NCI-H1105 (cell line): ENCODE data around the gene TBC1D14.
A peak's percentile ranks its signal among the peaks of the same experiment; 100 is the strongest.

Experiments used
- DNase-seq: peaks from one replicate; lab custom pipeline; 2025; lab: John Stamatoyannopoulos, UW

Gene TBC1D14

DNA sequence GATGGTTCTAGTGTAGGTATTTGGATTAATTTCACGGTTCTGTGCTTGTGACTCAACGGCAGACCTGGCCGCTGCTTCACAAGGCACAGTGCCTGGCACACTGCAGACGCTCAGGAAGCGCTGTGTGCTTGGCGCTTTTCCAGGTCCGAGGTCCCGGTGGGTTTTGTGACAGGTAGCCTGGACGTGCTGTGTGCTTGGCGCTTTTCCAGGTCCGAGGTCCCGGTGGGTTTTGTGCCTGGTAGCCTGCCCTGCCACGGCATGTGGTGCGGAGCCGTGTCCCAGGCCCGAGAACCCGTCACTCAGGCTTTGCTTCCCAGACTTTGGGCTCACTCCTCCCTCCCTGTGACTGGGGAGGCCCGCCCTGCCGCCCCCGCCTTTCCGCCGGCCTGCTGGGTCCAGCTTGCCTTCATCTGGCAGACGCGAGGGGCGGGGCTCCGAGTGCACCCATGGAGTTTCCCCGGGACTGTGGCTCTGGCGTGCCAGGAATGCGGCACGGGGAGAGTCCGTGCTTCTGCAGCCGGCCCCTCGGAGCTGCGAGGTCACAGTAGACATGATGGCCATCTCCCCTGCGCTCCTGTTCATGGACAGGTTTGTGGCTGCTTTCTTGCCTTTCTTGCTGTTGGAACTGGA lies 44.2 kb downstream of the TBC1D14 start:
- DNase-seq = no peak

DNA sequence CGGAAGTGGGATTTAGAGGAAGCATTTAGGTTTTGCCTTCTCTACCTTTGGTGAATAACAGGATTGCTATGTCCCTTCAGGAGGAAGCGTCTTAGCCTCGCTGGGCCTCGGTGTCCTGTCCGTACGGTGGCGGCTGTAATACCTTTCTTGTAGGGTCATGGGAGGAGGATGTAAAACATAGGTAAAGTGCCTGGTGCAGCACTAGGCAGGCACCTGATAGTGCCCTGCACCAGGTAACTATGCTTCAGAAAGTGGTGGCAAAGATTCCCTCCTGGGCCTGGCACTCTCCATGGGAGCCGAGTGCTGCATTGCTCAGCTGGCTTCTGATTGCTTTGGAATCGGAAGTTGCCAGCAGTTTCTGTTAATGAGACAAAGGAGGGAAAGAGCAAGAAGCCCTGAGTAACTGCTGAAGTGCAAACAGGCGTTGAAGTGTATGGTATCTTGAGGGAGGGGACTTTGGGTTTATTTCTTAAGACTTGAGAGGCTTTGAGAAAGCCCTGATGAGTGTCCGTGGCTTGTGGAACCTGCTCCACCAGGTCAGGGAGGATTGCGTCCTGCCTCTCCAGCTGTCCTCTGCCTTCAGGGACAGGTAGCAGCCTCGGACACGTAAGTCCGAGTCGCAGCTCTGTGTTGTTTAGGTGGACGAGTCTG lies 45.8 kb downstream of the TBC1D14 start:
- DNase-seq = no peak

DNA sequence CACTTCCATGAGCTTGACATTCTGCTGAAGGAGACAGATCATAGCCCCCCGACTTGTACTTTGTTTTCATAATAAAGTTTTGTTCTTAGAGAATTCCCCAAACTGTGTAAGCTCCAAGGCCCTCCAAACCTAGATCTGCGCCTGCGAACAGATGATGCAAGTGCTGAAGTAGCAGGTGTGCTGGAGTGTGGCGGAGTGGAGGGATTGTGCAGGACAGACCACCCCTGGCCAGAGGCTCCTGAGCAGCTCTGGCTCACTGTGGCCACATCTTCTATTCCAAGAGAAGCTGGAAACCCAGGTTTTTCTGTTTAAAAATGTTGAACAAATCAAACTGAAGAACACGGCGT lies 46.4 kb downstream of the TBC1D14 start:
- DNase-seq = no peak

DNA sequence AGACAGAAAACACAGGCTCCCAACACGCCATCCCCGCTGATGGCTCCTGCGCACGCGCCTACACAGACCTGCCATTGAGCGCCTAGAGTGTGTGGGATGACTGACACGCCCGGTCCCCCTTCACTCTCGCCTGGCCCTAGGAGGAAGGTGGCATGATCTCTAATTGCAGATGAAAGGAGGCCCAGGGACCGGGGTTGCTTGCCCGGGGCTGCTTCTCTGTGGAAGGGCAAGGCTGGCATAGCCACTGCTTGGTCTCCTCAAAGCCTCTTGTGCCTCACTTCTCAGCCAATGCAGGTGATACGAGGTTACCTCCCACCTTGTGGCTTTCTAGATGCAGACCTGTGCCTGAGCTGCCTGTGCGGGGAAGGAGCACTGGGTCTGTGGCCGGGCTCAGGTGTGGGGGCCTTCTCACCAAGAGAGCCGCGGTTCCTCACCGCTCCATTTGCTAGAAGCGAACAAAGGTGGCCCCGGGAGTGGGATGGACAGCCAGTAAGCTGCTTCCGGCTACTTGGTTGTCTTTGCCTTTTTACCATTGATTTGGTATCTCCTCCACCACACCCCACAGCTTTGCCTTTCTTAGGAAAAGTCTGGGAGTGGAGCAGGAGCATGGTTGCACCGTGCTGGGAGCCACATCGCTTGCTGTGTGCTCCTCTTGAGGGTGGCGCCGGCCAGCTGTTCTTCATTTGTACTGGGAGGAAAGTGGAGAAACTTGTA lies 47.0 kb downstream of the TBC1D14 start:
- DNase-seq = no peak

DNA sequence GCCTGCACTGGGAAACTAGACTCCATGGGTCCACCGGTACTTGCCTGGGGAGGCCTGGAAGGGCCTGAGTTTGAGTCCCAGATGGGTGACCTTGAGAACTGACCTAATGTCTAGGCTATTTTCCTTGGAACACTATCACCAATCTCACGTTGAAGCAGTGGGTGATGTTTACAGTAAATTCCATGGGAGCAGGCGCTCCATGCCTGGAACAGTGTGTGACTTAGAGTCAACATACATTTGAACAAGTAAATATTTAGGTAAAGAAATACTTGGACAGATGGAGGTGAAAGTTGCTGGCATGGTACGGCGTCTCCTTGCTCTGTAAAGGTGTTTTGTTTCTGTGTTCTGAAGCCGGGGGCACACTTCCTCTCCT lies 47.5 kb downstream of the TBC1D14 start:
- no peak for DNase-seq

DNA sequence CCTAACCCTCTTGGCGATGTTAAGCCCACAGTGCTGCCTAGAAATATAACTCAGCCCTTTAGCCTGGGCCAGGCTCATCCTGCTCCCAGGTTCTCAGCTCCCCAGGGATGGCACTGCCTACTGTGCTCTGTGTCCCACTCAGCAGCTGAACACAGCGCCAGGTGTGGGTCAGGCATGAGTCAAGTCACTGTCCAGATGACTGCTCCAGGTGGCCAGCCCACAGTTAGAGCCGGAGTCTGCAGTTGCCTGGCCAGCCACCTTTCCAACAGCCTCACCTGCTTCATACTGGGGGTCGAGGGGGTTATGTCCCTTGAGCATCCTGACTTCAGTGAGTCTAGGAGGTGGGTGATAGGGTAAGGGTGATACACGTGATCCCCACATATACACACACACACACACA lies 48.4 kb downstream of the TBC1D14 start:
- no peak for DNase-seq

DNA sequence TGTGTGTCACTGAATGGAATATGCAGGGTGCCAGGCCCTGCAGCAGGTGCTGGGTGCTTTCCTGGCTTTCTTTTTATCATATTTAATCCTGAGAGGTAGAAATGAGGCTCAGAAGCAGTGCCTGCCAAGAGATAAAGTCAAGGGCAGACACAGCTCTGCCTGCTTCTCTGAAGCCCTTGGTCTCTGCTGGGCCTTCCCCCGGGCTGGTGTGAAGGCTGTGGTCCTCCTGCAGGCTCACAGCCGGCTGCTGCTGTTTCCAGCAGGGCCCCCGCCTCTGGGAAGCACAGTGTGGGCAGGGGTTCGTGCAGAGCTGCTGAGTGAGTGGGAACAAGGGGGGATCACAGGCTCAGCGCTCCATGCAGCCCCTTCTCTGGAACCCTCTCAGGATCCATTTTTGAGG lies 49.6 kb downstream of the TBC1D14 start:
- no peak for DNase-seq

DNA sequence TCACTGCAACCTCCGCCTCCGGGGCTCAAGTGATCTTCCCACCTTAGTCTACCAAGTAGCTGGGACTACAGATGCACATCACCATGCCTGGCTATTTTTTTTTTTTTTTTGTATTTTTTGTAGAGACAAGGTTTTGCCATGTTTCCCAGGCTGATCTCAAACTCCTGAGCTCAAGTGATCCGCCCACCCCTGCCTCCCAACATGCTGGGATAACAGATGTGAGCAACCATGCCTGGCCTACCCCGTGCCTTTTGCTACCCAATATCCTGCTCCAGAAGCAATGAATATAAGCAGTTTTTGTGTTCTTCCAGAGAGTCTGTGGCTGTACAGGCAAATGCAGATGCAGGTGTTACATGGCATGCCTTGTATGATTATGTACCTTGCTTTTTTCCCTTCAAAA lies 50.5 kb downstream of the TBC1D14 start:
- no peak for DNase-seq

DNA sequence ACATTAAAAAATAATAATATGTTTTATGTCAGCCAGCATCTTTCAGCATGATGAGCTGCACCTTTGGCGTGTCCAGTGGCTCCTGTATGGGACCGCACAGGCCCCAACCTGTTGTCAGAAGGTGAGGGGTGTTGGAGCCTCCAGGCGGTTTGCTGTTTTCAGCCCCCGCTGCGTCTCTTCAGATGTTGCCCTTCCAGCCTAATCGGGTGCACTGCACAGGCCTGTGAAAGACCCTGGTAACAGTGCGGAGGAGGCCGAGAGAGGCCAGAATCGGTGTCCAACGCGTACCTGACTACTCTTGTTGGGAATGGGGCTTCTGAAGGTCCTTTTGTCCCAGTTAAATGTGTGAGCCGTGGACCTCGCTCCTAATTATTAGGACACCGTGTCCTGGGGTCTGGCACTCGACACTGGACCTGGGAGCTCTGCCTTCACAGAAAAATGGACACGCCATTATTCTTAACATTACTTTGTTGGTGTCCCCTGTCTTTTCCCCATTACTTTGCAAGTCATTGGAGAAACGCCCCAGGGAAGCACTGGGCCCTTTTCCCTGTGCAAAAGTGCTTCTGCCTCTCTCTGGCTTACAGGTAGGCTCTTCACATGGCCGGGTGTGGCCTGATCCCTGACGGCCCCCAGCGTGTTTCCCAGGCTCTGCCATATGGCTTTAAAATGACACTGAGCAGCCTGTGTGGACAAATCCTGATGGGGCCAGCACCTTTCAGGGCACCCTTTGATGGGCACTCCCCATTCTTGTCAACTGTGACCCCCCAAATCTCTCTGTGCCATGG lies 51.2 kb downstream of the TBC1D14 start:
- DNase-seq = no peak

DNA sequence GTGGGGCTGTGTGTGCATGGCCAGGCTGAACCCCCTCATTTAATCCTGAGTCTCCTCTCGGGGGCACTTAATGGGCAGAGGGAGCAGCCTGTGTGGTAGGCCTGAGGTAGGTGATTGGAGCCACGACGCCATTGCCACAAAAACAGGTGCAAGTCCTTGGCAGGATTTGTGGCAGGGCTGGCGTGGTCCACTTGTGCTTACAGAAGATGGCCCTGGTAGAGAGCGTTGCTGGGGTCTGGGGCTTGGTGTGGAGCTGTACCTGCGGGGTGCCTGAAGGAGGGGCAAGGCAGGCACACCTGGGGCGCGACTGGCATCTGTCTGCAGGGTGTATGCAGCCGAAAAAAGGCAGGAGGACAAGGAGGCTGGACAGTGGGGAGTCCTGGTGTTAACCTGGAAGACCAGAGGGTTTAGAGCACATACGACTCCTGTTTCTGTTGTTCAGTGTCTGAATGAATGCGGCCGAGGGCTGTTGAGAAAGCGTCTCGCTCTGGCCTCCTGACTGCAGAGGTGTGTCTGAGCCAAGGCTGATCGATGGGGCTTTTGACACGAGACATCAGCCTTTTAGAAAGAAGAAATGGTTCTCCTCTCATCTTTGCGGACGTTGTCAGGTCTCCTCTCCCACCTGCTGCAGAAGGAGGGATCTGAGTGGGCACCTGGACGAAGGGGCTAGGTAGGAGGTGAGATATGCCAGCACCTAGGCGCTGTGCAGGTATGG lies 52.0 kb downstream of the TBC1D14 start:
- no peak for DNase-seq

DNA sequence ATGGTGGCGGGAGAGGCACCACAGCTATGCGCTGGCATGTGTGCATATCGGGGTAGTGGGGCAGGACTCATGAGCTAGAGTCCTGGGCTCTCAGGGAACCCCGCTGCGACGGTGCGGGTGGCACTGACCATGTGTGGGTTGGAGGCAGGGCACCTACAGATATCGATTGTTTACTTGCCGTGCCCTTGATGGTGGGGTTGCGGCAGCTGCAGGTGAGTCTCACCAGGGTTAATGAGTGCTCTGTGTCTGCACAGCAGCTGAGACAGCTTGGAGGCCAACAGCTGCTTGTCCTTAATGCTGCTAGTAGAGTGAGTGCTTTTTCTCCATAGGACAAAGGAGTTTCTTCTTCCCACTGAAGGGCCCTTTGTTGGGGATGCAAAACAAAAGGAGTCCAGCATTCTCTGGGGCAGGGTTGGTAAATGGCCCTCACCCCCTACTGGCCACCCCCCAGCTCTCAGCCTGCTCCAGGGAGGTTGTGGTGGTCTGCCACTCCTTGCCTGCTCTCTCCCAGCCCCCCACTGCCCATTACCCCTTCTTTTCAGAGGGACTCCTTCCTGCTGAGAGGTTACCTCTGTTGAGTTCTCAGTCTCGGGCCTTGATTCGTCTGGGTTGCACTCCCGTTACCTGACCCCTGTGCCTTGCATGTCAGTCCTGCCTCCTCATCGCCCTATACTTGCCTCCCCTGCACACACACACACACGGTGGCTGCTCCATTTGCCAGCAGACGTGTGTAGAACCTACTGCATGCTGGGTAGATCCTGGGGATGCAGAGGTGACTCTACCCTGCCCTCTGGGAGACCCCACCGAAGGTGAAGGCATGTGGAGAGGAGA lies 52.8 kb downstream of the TBC1D14 start:
- DNase-seq = peak; percentile 21

DNA sequence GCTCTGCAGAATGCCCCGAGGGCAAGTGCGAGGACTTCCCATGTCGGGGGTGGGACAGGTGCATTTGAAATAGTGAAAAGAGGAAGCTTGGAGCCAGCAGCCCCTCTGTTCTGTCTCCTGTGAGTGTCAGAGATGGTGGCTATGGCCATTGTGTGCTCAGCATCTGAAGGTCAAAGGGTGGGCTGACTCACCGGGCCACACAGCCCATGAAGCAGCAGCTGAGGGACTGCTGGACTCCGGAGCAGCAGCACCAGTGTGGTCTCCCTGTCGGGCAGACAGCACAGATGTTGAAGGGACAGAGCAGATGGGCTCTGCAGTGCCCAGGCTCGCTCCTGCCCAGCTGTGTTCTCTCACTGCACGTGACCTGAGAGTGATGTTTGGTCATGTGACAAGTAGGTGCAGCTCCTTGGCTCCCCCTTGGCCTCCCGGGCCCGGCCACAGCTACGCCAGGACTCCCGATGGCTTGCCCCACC lies 53.5 kb downstream of the TBC1D14 start:
- DNase-seq = no peak

DNA sequence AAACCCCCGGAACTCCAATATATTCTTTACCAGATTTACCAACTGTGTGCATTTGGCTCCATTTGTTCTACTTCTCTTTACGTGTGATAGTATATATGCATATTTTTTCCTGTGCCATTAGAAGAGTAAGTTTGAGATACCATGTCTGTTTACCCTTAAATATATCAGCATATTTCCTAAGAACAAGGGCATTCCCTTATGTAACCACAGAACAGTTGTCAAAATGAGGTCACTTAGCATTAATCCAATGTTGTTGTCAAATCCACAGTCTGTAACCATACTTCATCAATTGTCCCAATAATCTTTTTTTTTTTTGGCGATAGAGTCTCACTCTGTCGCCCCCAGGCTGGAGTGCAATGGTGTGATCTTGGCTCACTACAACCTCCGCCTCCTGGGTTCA lies 55.2 kb downstream of the TBC1D14 start:
- no peak for DNase-seq

DNA sequence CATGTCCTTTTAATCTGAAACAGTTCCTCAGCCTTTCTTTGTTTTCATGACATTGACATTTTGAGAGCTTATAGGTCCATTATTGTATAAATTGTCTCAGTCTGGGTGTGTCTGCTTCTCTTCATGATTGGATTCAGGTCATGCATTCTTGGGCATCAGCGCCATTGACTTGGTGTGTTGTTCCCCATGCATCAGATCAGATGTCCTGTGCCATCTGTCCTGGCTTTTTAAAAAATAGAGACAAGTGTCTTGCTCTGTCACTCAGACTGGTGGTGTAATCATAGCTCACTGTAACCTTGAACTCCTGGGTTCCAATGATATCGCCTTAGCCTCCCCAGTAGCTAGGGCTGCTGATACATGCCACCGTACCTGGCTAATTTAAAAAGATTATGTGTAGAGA lies 55.7 kb downstream of the TBC1D14 start:
- no peak for DNase-seq

DNA sequence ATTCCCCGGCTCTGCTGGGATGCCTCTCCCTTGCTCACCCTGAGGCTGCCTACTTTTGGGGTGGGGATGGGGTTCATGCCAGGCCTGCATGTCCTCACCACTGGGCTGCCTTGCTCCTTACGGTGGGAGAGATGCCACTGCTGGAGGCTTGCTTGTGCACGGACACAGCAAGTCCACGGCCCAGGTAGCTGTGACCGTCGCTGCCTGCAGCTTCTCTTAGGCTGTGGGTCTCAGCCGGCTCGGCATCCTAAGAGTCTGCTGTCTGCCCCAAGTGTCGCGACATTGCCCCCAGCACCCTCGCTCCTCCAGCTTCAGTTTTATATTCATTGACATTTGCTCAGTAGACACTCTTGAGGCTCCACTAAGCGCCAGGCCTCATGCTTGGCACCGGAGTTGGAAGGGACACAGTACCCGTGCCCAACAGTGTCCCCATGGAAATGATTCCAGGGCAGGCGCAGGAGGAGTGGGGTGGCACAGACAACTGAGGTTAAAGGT lies 58.3 kb downstream of the TBC1D14 start:
- DNase-seq = no peak

DNA sequence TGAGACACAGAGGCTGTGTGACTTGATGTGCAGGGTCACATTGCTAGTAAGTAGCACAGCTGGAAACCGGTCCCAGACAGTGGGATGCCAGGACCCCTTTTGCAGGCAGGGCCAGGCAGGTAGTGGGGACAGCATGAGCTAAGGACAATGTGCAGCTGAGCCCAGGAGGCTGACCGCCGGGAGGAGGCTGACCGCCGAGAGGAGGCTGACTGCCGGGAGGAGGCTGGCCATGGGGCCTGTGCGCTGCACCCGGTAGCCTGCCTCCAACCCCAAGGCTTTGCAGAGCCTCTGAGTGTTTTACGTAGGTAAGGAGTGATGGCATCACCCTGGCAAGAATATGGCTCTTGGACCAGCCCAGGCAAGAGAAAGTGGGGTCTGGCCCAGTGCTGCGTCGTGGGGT lies 58.9 kb downstream of the TBC1D14 start:
- no peak for DNase-seq

DNA sequence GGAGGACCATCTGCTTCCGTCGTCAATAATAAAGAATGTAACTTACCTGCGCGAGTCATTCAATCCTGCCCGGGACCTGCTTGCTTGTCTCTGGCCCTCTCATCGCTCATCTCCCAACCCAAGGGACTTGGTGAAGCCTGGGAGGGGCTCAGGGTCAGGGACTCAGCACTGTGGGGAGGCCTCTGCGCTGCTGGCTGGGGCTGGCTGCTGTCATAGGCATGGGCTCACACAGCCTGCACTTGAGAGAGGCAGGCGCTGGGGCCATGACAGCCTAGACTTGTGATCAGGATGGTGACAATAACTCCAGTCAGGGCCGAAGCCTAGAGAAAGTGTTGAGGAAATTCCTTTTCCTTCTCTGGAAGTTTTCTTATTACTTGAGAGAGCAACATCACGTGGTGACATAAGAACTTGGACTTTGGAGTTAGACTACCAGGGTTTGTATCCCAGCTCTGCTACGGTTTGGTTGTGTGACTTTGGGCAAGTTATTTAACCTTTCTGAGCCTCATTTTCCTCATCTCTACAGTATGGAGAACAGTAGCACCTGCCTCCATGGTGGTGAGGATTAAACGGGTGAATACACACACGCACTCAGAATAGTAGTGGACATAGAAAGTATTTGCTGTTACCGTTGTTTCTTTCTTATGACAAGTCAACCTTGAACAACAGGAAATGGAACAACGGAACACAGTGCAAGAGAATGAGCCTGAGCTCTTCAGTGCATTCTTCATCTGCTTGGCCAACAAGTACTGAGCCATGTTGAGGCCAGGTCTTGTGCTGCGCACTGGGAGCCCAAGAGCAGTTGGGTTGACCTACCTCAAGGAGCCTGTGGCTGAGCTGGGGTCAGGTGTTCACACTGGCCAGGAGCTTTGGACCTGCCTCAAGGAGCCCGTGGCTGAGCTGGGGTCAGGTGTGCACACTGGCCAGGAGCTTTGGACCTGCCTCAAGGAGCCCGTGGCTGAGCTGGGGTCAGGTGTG lies 60.5 kb downstream of the TBC1D14 start:
- no peak for DNase-seq

DNA sequence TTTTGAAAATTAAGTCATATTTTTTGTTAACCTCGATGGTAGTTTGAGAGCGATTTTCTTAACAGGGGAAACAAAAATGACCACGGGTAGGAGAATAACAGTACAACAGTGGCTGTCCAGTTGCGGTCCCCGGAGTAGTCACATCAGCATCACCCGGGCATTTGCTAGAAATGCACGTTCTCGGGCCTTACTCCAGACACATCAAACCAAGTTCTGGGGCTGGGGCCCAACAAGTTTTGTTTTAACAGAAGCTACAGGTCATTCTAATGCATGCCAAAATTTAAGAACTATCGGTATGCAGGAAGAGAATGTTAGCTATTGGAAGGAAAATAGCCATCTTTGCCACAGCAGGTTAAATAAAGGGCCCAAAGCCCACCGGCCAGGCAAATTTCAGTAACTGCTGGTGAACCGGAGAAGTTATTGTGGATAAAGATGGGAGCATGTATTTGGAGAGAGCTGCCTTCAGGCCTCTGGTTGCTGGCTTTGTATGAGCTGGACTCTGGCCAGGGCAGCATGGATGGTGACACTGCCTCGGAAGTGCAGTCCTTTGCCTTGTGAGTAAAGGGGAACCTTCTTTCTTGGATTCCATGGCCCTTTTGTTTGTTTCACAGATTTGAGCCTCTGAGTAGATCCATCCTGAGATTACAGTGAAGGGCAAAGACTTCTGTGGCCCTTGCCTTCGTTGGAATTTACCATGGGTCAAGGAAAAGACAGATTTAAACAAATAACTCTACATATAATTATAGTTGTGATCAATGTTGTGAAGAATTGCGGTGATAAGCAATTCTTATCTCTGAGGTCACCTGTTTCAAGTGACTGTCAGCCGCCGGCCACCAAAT lies 62.1 kb downstream of the TBC1D14 start:
- no peak for DNase-seq

DNA sequence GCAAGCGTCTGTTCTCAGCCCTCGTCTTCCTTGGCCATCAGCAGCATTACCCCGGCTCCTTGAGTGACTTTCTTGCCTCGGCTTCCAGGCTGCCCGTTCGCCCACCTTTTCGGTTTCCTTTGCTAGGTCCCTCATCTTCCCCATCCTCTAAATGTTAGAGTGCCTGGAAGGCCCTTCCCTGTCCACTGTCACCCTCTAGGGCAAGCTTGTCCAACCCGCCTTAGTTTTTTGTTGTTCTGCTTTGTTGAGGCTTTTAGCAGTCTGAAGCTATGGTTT lies 62.7 kb downstream of the TBC1D14 start:
- DNase-seq = no peak
